K562 (cell line): ENCODE measurements around the gene EFNA2.

Source experiments
- BRD4 ChIP-seq: fragments of 200-600 bp; sonication (generic); IDR thresholded peaks from 2 replicates; pipeline ENCODE4 v1.6.1; 2017; ENCODE audit warnings: inconsistent platforms
- CBX5 ChIP-seq: IDR thresholded peaks from 2 replicates; pipeline ENCODE4 v1.6.1; 2014; ENCODE audit warnings: low read depth, borderline replicate concordance
- DPF2 ChIP-seq: fragments of 450-650 bp; IDR thresholded peaks from 2 replicates; pipeline ENCODE4 v1.6.1; 2016
- HNRNPK ChIP-seq: fragments of 200-400 bp; formaldehyde crosslinking; IDR thresholded peaks from one replicate; pipeline ENCODE4 v1.6.1; 2018; ENCODE audit warnings: mild to moderate bottlenecking, low read depth, low read length; ENCODE audit not compliant: poor library complexity, severe bottlenecking
- MCM3 ChIP-seq: fragments of 450-650 bp; IDR thresholded peaks from 2 replicates; pipeline ENCODE4 v1.6.1; 2016
- TF ChIP-seq, protein P1 (sequence below), 3 experiments: IDR thresholded peaks in 2 of 3; conservative IDR thresholded peaks in 1 of 3; 2 replicates each; pipeline ENCODE4 v1.5.1; 2011 to 2012; ENCODE audit warnings: low read length in 3 of 3, mild to moderate bottlenecking in 3 of 3, control low read depth in 2 of 3, improper control_type of control experiment in 1 of 3, inconsistent platforms in 1 of 3, low read depth in 1 of 3, mixed read lengths in 1 of 3, moderate library complexity in 1 of 3; ENCODE audit not compliant: insufficient read depth in 2 of 3
- TF ChIP-seq, protein P2 (sequence below): fragments of 250-450 bp; sonication (Bioruptor Pico); IDR thresholded peaks from 2 replicates; pipeline ENCODE4 v1.5.0; 2020; ENCODE audit warnings: mild to moderate bottlenecking, borderline replicate concordance

DNA sequence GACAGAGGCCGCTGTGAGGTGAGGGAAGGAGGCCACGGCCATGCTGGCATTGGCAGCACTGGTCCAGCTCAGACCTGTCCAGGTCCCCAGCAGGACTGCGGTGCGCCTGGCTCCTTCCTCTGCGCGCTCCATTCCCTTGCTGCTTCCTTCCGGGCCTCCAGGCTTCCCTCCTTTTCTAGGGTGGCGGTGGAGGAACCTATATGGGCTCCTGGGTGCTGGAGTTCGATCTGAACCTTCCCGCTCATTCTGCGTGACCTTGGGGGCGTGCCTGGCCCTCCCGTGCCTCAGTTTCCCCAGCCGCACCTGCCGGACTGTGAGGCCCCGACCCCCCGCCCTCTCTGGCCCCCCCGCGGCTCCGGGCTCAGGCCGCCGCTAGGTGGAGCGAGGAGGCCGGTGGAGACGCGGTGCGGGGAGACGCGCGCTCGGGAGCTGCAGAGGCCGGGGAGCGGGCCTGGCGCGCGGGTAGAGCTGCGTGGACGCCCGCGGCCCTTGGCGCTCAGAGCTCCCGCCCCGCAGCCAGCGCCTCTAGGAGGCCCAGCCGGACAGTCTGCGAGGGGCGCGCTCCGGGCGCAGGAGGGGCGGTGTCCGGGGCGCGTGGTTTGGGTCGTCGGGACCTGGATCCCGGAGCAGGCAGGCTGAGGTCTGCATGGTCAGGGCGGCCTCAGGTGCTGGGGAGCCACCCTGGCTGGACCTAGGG is 29.9 kb downstream of the EFNA2 start:
- TF ChIP-seq DPF2: no peak
- TF ChIP-seq CBX5: no peak
- no peak for TF ChIP-seq MCM3
- TF ChIP-seq BRD4: no peak
- no peak for TF ChIP-seq HNRNPK
- TF ChIP-seq, protein P1, sequence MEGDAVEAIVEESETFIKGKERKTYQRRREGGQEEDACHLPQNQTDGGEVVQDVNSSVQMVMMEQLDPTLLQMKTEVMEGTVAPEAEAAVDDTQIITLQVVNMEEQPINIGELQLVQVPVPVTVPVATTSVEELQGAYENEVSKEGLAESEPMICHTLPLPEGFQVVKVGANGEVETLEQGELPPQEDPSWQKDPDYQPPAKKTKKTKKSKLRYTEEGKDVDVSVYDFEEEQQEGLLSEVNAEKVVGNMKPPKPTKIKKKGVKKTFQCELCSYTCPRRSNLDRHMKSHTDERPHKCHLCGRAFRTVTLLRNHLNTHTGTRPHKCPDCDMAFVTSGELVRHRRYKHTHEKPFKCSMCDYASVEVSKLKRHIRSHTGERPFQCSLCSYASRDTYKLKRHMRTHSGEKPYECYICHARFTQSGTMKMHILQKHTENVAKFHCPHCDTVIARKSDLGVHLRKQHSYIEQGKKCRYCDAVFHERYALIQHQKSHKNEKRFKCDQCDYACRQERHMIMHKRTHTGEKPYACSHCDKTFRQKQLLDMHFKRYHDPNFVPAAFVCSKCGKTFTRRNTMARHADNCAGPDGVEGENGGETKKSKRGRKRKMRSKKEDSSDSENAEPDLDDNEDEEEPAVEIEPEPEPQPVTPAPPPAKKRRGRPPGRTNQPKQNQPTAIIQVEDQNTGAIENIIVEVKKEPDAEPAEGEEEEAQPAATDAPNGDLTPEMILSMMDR (IDR thresholded peaks at IDR 0.05 in 2 of 3, conservative IDR thresholded peaks at IDR 0.05 in 1 of 3; ENCODE audit: insufficient read depth in 2 of 3, low read depth in 1 of 3, low read length in 3 of 3): peak; percentile 70 to 89 (median 80)
- TF ChIP-seq, protein P2, sequence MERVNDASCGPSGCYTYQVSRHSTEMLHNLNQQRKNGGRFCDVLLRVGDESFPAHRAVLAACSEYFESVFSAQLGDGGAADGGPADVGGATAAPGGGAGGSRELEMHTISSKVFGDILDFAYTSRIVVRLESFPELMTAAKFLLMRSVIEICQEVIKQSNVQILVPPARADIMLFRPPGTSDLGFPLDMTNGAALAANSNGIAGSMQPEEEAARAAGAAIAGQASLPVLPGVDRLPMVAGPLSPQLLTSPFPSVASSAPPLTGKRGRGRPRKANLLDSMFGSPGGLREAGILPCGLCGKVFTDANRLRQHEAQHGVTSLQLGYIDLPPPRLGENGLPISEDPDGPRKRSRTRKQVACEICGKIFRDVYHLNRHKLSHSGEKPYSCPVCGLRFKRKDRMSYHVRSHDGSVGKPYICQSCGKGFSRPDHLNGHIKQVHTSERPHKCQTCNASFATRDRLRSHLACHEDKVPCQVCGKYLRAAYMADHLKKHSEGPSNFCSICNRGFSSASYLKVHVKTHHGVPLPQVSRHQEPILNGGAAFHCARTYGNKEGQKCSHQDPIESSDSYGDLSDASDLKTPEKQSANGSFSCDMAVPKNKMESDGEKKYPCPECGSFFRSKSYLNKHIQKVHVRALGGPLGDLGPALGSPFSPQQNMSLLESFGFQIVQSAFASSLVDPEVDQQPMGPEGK (CRISPR knock-in tag): peak; percentile 51; the same call in 1 of the 2 replicates
